HG03354 (cell line): ENCODE data around the gene CCDC169.
"Not testable (repeated sequence)": the region's sequence is repeated elsewhere in the genome, so short reads cannot be mapped to it uniquely, and the experiment has no call there.

Experiments
- ATAC-seq: cut with Tn5 transposase; IDR thresholded peaks from one replicate; pipeline ENCODE4 v1.9.1; 2021; ENCODE audit warnings: mild to moderate bottlenecking; ENCODE audit not compliant: unreplicated experiment, poor library complexity, severe bottlenecking

Gene CCDC169

GRCh38 chr13:36297366-36298338 is at the start of gene CCDC169:
Gene CCDC169, minus strand, starts transcription at chr13:36297814. Its CDS starts 95 bp downstream, at chr13:36297719.
- peak; percentile 74 for ATAC-seq

GRCh38 chr13:36346222-36347083 is 48.8 kb upstream of the CCDC169 start, which contains the start of gene SPART:
Gene SPART, minus strand, starts transcription at chr13:36346394. Its CDS starts 10,564 bp downstream, at chr13:36335830.
- peak; percentile 94 for ATAC-seq

GRCh38 chr13:36345438-36346221 is 48.0 kb upstream of the CCDC169 start:
- peak; percentile 26 for ATAC-seq

GRCh38 chr13:36344886-36345437 is 47.3 kb upstream of the CCDC169 start:
- peak; percentile 34 for ATAC-seq

GRCh38 chr13:36344173-36344572 is 46.6 kb upstream of the CCDC169 start:
- no peak for ATAC-seq

- ATAC-seq: no peak
Observed at GRCh38 chr13:36343766-36344165, 46.2 kb upstream of the CCDC169 start.

- no peak for ATAC-seq
Observed at GRCh38 chr13:36342715-36343114, 45.1 kb upstream of the CCDC169 start.

GRCh38 chr13:36341718-36342117 is 44.1 kb upstream of the CCDC169 start:
- ATAC-seq: no peak

GRCh38 chr13:36339600-36340155 is 42.1 kb upstream of the CCDC169 start:
- no peak for ATAC-seq

GRCh38 chr13:36337938-36338641 is 40.5 kb upstream of the CCDC169 start:
- ATAC-seq: no peak

- ATAC-seq: no peak
Observed at GRCh38 chr13:36332986-36333385, 35.4 kb upstream of the CCDC169 start.

- not testable (repeated sequence) for ATAC-seq
Observed at GRCh38 chr13:36332255-36332654, 34.6 kb upstream of the CCDC169 start.

GRCh38 chr13:36331280-36331679 is 33.7 kb upstream of the CCDC169 start:
- no peak for ATAC-seq

GRCh38 chr13:36329361-36329760 is 31.7 kb upstream of the CCDC169 start:
- ATAC-seq: no peak

- no peak for ATAC-seq
Observed at GRCh38 chr13:36328821-36329220, 31.2 kb upstream of the CCDC169 start.

- ATAC-seq: no peak
Observed at GRCh38 chr13:36325912-36326311, 28.3 kb upstream of the CCDC169 start.

- not testable (repeated sequence) for ATAC-seq
Observed at GRCh38 chr13:36324881-36325280, 27.3 kb upstream of the CCDC169 start.

GRCh38 chr13:36323951-36324566 is 26.4 kb upstream of the CCDC169 start:
- no peak for ATAC-seq
